K562 (cell line): ENCODE results near the gene WDR76. TPM values are rescaled to one million over a fixed set of nuclear protein-coding genes. Genes with fewer than 3 reads are reported as not detected.

Experiments used
- ATAC-seq: fragments of 200-7000 bp; cut with Tn5 transposase; 3 replicates; pipeline ENCODE4 v1.9.1; 2020; ENCODE audit warnings: moderate library complexity
- BruUV-seq: library from RNA; stranded (reverse); fragments of 400-500 nt; replicated peaks from 2 replicates; lab custom pipeline; 2021; lab: Mats Ljungman, UMichigan
- CTCF ChIA-PET: fragments of 300-600 bp; formaldehyde crosslinking; extraction: SDS; loops from one replicate; lab custom pipeline; 2021; ENCODE audit warnings: low intra/inter-chr PET ratio; lab: Yijun Ruan, JAX
- POLR2A ChIA-PET: fragments of 300-600, 350-650 bp; sonication (Branson Sonifier 250); formaldehyde crosslinking; extraction: SDS; loops from one replicate; lab custom pipeline; 2021; ENCODE audit warnings: antibody characterized with exemption, inconsistent platforms; lab: Yijun Ruan, JAX
- DNase-seq, 4 experiments: peaks; one replicate each; pipeline versions ENCODE4 v3.0.0 to v3.0.0-alpha.2; 2011 to 2018; ENCODE audit warnings: low spot score in 3 of 4, mixed read lengths in 3 of 4; ENCODE audit errors: extremely low read depth in 1 of 4
- FAIRE-seq: peaks from 2 replicates; lab custom pipeline; 2011; peaks lifted over from hg19 to GRCh38; lab: Jason Lieb, UNC
- H2AFZ ChIP-seq: 2 replicates; pipeline ENCODE4 v1.6.0; 2011; ENCODE audit warnings: low read depth, low read length, control low read depth, inconsistent platforms
- H3K27ac ChIP-seq: fragments of 200-600 bp; 3 replicates; pipeline ENCODE4 v1.8.0; 2011; ENCODE audit warnings: low read depth, mild to moderate bottlenecking, control low read depth, inconsistent platforms, low read length, moderate library complexity, mixed read lengths; ENCODE audit errors: extremely low read depth
- H3K27me3 ChIP-seq, 2 experiments: fragments of 300-600 bp in 1 of 2; 2 replicates in 1 of 2; 3 replicates in 1 of 2; pipeline versions ENCODE4 v1.6.0 to v1.8.0; 2011; ENCODE audit warnings: inconsistent platforms in 2 of 2, low read length in 2 of 2, mild to moderate bottlenecking in 1 of 2, mixed read lengths in 1 of 2, moderate library complexity in 1 of 2; ENCODE audit not compliant: control insufficient read depth in 2 of 2, insufficient read depth in 2 of 2
- H3K36me3 ChIP-seq: fragments of 300-600 bp; 3 replicates; pipeline ENCODE4 v1.8.0; 2011; ENCODE audit warnings: mild to moderate bottlenecking, low read length, inconsistent platforms; ENCODE audit not compliant: control insufficient read depth, insufficient read depth
- H3K4me1 ChIP-seq, 2 experiments: fragments of 200-600 bp in 1 of 2; replicated peaks in 1 of 2; 2 replicates in 1 of 2; 3 replicates in 1 of 2; pipeline versions ENCODE4 v1.5.1 to v1.8.0; 2011; ENCODE audit warnings: inconsistent platforms in 2 of 2, low read length in 2 of 2, mild to moderate bottlenecking in 1 of 2, mixed read lengths in 1 of 2, moderate library complexity in 1 of 2; ENCODE audit not compliant: control insufficient read depth in 2 of 2, insufficient read depth in 2 of 2
- H3K4me2 ChIP-seq: 2 replicates; pipeline ENCODE4 v1.6.1; 2011; ENCODE audit warnings: low read length, control low read depth, inconsistent platforms, mixed read lengths; ENCODE audit not compliant: insufficient read depth
- H3K4me3 ChIP-seq: fragments of 200-600 bp; sonication (generic), shearing (Covaris generic); 2 replicates; pipeline ENCODE4 v1.5.1; 2016; ENCODE audit warnings: control low read depth, inconsistent platforms
- H3K79me2 ChIP-seq: fragments of 200-600 bp; 3 replicates; pipeline ENCODE4 v1.8.0; 2011; ENCODE audit warnings: low read length, inconsistent platforms; ENCODE audit not compliant: control insufficient read depth, insufficient read depth
- H3K9ac ChIP-seq, 2 experiments: 2 replicates each; pipeline versions ENCODE4 v1.6.0 to v1.6.1; 2011; ENCODE audit warnings: low read depth in 2 of 2, low read length in 2 of 2, control low read depth in 1 of 2, inconsistent platforms in 1 of 2, mild to moderate bottlenecking in 1 of 2, mixed read lengths in 1 of 2; ENCODE audit not compliant: insufficient read depth in 1 of 2
- H3K9me1 ChIP-seq: one replicate; pipeline ENCODE4 v1.6.0; 2011; ENCODE audit warnings: inconsistent platforms, mild to moderate bottlenecking, low read length, moderate library complexity; ENCODE audit not compliant: control insufficient read depth, insufficient read depth
- H3K9me3 ChIP-seq: replicated peaks from 2 replicates; pipeline ENCODE4 v1.5.1; 2011; ENCODE audit warnings: low read depth, low read length, inconsistent platforms; ENCODE audit not compliant: control insufficient read depth, insufficient read depth
- H4K20me1 ChIP-seq: replicated peaks from 2 replicates; pipeline ENCODE4 v1.6.1; 2011; ENCODE audit warnings: low read length, inconsistent platforms, mixed read lengths; ENCODE audit not compliant: control insufficient read depth, insufficient read depth
- ARNT ChIP-seq, 2 experiments: fragments of 450-650 bp; IDR thresholded peaks; 2 replicates each; pipeline ENCODE4 v1.6.1; 2016; ENCODE audit warnings: mild to moderate bottlenecking in 1 of 2
- ATF7 ChIP-seq: fragments of 450-650 bp; IDR thresholded peaks from 2 replicates; pipeline ENCODE4 v1.7.1; 2014; ENCODE audit warnings: mild to moderate bottlenecking, moderate library complexity
- CEBPB ChIP-seq: fragments of 450-650 bp; IDR thresholded peaks from 2 replicates; pipeline ENCODE4 v1.6.1; 2016; ENCODE audit warnings: missing genetic modification characterization, missing compliant biosample characterization
- FOXK1 ChIP-seq: sonication (generic); formaldehyde crosslinking; IDR thresholded peaks from 2 replicates; pipeline ENCODE4 v1.8.0; 2022; ENCODE audit warnings: missing genetic modification reagents, mild to moderate bottlenecking, borderline replicate concordance
- HDAC1 ChIP-seq, 2 experiments: fragments of 450-650 bp; IDR thresholded peaks; 2 replicates each; pipeline ENCODE4 v1.6.1; 2016 to 2017; ENCODE audit warnings: inconsistent platforms in 1 of 2, mild to moderate bottlenecking in 1 of 2, moderate library complexity in 1 of 2
- HDGF ChIP-seq: fragments of 450-650 bp; IDR thresholded peaks from 2 replicates; pipeline ENCODE4 v1.6.1; 2016
- L3MBTL2 ChIP-seq: fragments of 450-650 bp; IDR thresholded peaks from 2 replicates; pipeline ENCODE4 v1.6.1; 2016; ENCODE audit warnings: mild to moderate bottlenecking, moderate library complexity
- NEUROD1 ChIP-seq: fragments of 150-350 bp; IDR thresholded peaks from 2 replicates; pipeline ENCODE4 v1.6.1; 2014; ENCODE audit warnings: borderline replicate concordance, low read length, low read depth; ENCODE audit not compliant: partially characterized antibody
- NR2C1 ChIP-seq, 2 experiments: fragments of 450-650 bp; IDR thresholded peaks; 2 replicates each; pipeline ENCODE4 v1.6.1; 2017; ENCODE audit warnings: mild to moderate bottlenecking in 2 of 2, antibody characterized with exemption in 1 of 2, inconsistent platforms in 1 of 2, missing compliant biosample characterization in 1 of 2, missing genetic modification characterization in 1 of 2
- POLR2B ChIP-seq: fragments of 450-650 bp; IDR thresholded peaks from 2 replicates; pipeline ENCODE4 v1.6.1; 2018; ENCODE audit warnings: low read depth; ENCODE audit not compliant: partially characterized antibody
- RBM39 ChIP-seq: fragments of 200-400 bp; formaldehyde crosslinking; optimal IDR thresholded peaks from 2 replicates; pipeline ENCODE3; 2018; ENCODE audit warnings: low read depth, low read length
- XRCC3 ChIP-seq: fragments of 450-650 bp; IDR thresholded peaks from 2 replicates; pipeline ENCODE4 v1.6.1; 2017; ENCODE audit warnings: mild to moderate bottlenecking, moderate library complexity
- ZNF324 ChIP-seq: fragments of 250-450 bp; sonication (Bioruptor Pico); IDR thresholded peaks from 2 replicates; pipeline ENCODE4 v1.4.0; 2020; ENCODE audit warnings: mild to moderate bottlenecking
- ZNF551 ChIP-seq: fragments of 250-450 bp; sonication (Bioruptor Pico); IDR thresholded peaks from 2 replicates; pipeline ENCODE4 v1.5.0; 2021; ENCODE audit warnings: mild to moderate bottlenecking, moderate library complexity
- WGBS: fragments of 100-300 bp; shearing (Covaris generic); methylation state at CpG from one replicate; pipeline ENCODE4 v1.1.6; 2016; ENCODE audit warnings: low coverage, mixed read lengths; ENCODE audit not compliant: insufficient coverage; ENCODE audit errors: missing lambda C conversion rate; 5-methylcytosine and 5-hydroxymethylcytosine counted together
- in situ Hi-C: fragments of 300-500 bp; cut with MboI; formaldehyde crosslinking; loops from 4 replicates; pipeline ENCODE4 v1.15.0; 2018; ENCODE audit warnings: inconsistent platforms, mixed read lengths
- intact Hi-C: fragments of 100-400 bp; cut with micrococcal nuclease; formaldehyde crosslinking; loops from 2 replicates; pipeline ENCODE4 v1.14.2; 2022
- polyA plus RNA-seq, 8 experiments: library from polyadenylated mRNA; depleted of rRNA in 4 of 8; stranded (reverse) in 5 of 8; unstranded in 3 of 8; fragments of >200 nt; fragmentation: Nextera tagmentation in 2 of 8; fragmentation: Illumina TruSeq in 1 of 8; extraction: Ambion mirVana in 2 of 8; extraction: Trizol in 1 of 8; gene quantifications; 2 replicates each; pipeline versions ENCODE4 v1.2.1 to v1.2.3, GENCODE V29; 2011 to 2014; ENCODE audit warnings: inconsistent platforms in 1 of 8, missing spikeins in 1 of 8
- total RNA-seq, 7 experiments: library from RNA; depleted of rRNA in 6 of 7; stranded (reverse); fragments of >200 nt in 6 of 7; fragmentation: Illumina TruSeq in 2 of 7; extraction: Trizol in 2 of 7; gene quantifications; 2 replicates each; pipeline versions ENCODE4 v1.2.1 to v1.2.3, GENCODE V29; 2011 to 2021; ENCODE audit warnings: low replicate concordance in 1 of 7
- TF ChIP-seq, protein P1 (sequence below): fragments of 200-400 bp; formaldehyde crosslinking; IDR thresholded peaks from 2 replicates; pipeline ENCODE4 v1.6.1; 2017; ENCODE audit warnings: mild to moderate bottlenecking, low read depth, low read length, moderate library complexity
- TF ChIP-seq, protein P2 (sequence below): IDR thresholded peaks from 3 replicates; pipeline ENCODE4 v1.6.1; 2011; ENCODE audit warnings: borderline replicate concordance, mild to moderate bottlenecking; ENCODE audit not compliant: insufficient read length, insufficient read depth

Gene WDR76
- total and polyA plus RNA-seq, 9 of the 15 experiments (the other 6 are each of a cell fraction or from before 2014, with no cell fraction given): 9.8 to 69.5 (median 44.4) TPM

DNA sequence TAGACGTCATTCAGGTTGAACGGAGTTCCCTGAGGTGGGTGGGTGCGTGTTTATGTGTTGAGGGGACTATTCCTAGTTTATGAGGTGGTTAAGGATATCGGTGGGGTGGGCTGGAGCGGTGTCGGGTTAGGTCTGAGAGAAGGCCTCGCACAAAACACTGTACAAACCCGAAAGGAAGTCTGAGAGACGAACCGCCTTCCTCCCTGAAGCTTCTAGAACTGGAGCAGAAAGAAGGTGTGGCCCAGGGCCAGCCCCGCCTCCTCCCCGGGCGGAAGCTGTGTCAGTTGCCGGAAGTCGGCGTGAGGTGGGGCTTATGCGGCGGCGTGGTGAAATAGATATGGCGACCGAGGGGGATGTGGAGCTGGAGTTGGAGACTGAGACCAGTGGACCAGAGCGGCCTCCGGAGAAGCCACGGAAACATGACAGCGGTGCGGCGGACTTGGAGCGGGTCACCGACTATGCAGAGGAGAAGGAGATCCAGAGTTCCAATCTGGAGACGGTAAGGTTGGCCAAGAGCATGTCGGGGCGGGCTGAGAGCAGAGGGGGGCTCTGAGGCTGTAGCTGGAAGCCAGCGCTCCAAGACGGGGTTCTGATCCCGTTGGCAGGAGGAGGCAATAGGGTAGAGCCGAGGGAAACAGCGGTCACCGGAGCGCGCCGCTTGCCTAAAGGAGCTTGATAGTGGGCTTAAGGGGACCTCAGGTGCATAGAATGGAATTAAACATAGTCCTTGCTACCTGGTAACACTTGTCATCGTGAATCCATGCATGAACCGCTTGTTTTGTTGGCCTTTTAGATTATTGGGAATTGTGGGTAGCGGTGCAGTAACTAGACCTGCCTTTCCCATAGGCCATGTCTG lies 26.3 kb upstream of the WDR76 start, which contains the start of gene HYPK:
Gene HYPK, plus strand, starts transcription at position 314 of the 856 bp plus-strand sequence. Its CDS starts 24 bp downstream, at position 338.
- peaks cover 80% of the 10 kb centered on the region for H3K36me3 ChIP-seq
- H3K9me3 ChIP-seq: no peaks in the 10 kb centered on the region
- in situ Hi-C loops: no loop called here
- peak within 1 kb of the TSS; percentile 91 to 92 for H3K9ac ChIP-seq
- peak; percentile 85 to 95 (median 88) for DNase-seq
- no peaks in the 10 kb centered on the region for H3K9me1 ChIP-seq
- intact Hi-C loops: no loop called here
- peak; percentile 92 for FAIRE-seq
- H3K79me2 ChIP-seq: peaks cover 22% of the 10 kb centered on the region
- POLR2A ChIA-PET: interaction anchor here (0.6 to 3.7 kb wide), 11 partner anchors 10 to 138 kb away, joined by 3 to 29 read pairs (median 4); partner anchors contain the start of genes ELL3, MFAP1, PDIA3 and SERF2
- H4K20me1 ChIP-seq: no peaks in the 10 kb centered on the region
- peak within 1 kb of the TSS; percentile 100 for H3K4me2 ChIP-seq
- H3K27ac ChIP-seq: peak within 1 kb of the TSS; percentile 81
- BruUV-seq: TSS peak; percentile 37
- peak within 1 kb of the TSS; percentile 67 for H2AFZ ChIP-seq
- WGBS: 3% methylated on average over 44 of the region's 44 CpGs
- CTCF ChIA-PET: no interaction called here
- H3K4me1 ChIP-seq: peaks cover 19 to 24% of the 10 kb centered on the region in 2 experiments
- ATAC-seq: peak; percentile 94
- H3K27me3 ChIP-seq: no peaks in the 10 kb centered on the region
- peak within 1 kb of the TSS; percentile 78 for H3K4me3 ChIP-seq
- TF ChIP-seq XRCC3: no peak
- TF ChIP-seq, protein P1, sequence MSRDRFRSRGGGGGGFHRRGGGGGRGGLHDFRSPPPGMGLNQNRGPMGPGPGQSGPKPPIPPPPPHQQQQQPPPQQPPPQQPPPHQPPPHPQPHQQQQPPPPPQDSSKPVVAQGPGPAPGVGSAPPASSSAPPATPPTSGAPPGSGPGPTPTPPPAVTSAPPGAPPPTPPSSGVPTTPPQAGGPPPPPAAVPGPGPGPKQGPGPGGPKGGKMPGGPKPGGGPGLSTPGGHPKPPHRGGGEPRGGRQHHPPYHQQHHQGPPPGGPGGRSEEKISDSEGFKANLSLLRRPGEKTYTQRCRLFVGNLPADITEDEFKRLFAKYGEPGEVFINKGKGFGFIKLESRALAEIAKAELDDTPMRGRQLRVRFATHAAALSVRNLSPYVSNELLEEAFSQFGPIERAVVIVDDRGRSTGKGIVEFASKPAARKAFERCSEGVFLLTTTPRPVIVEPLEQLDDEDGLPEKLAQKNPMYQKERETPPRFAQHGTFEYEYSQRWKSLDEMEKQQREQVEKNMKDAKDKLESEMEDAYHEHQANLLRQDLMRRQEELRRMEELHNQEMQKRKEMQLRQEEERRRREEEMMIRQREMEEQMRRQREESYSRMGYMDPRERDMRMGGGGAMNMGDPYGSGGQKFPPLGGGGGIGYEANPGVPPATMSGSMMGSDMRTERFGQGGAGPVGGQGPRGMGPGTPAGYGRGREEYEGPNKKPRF: no peak
- TF ChIP-seq RBM39: peak; percentile 78
- TF ChIP-seq ATF7: peak; percentile 57
- TF ChIP-seq HDGF: peak; percentile 72
- TF ChIP-seq ARNT (IDR thresholded peaks at IDR 0.05): 0 out of 4 replicates have a peak, but pooled peaks of 1 of the 2 experiments have one; percentile 21
- TF ChIP-seq NR2C1 (IDR thresholded peaks at IDR 0.05): no peak
- TF ChIP-seq NR2C1 (tag; IDR thresholded peaks at IDR 0.05): 0 out of 2 replicates have a peak, but pooled peaks have one; percentile 12
- TF ChIP-seq NEUROD1: peak; percentile 10
- 0 out of 2 replicates have a peak, but pooled peaks have one; percentile 7 for TF ChIP-seq ZNF324 (CRISPR knock-in tag)
- TF ChIP-seq L3MBTL2: 0 out of 2 replicates have a peak, but pooled peaks have one; percentile 33
- TF ChIP-seq ZNF551: peak; percentile 48; the same call in 1 of the 2 replicates
- TF ChIP-seq CEBPB (tag): peak; percentile 48
- TF ChIP-seq FOXK1 (CRISPR knock-in tag): 0 out of 2 replicates have a peak, but pooled peaks have one; percentile 79
- peak in 1 of 2 experiments; percentile 97; a peak in 2 of 4 replicates for TF ChIP-seq HDAC1 (IDR thresholded peaks at IDR 0.05)
- TF ChIP-seq, protein P2, sequence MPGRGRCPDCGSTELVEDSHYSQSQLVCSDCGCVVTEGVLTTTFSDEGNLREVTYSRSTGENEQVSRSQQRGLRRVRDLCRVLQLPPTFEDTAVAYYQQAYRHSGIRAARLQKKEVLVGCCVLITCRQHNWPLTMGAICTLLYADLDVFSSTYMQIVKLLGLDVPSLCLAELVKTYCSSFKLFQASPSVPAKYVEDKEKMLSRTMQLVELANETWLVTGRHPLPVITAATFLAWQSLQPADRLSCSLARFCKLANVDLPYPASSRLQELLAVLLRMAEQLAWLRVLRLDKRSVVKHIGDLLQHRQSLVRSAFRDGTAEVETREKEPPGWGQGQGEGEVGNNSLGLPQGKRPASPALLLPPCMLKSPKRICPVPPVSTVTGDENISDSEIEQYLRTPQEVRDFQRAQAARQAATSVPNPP: no peak
- peak; percentile 98 for TF ChIP-seq POLR2B
